Ishikawa (cell line): ENCODE measurements around the gene POLD4.

Experiments used
- CEBPB ChIP-seq: IDR thresholded peaks from 2 replicates; pipeline ENCODE4 v1.6.1; 2012
- CREB1 ChIP-seq: IDR thresholded peaks from 2 replicates; pipeline ENCODE4 v1.6.1; 2012; ENCODE audit warnings: low read depth
- EGR1 ChIP-seq: IDR thresholded peaks from 2 replicates; pipeline ENCODE4 v1.6.1; 2012
- EP300 ChIP-seq: IDR thresholded peaks from 2 replicates; pipeline ENCODE4 v1.6.1; 2012; ENCODE audit warnings: borderline replicate concordance
- MAX ChIP-seq: IDR thresholded peaks from 2 replicates; pipeline ENCODE4 v1.6.1; 2012
- NFIC ChIP-seq: IDR thresholded peaks from 2 replicates; pipeline ENCODE4 v1.6.1; 2012
- RAD21 ChIP-seq: IDR thresholded peaks from 2 replicates; pipeline ENCODE4 v1.6.1; 2012; ENCODE audit warnings: low read depth
- REST ChIP-seq: IDR thresholded peaks from 2 replicates; pipeline ENCODE4 v1.6.1; 2012; ENCODE audit warnings: low read depth, mild to moderate bottlenecking
- TAF1 ChIP-seq: IDR thresholded peaks from 2 replicates; pipeline ENCODE4 v1.6.1; 2012; ENCODE audit warnings: low read depth, mild to moderate bottlenecking
- TCF12 ChIP-seq: IDR thresholded peaks from 2 replicates; pipeline ENCODE4 v1.6.1; 2012; ENCODE audit warnings: low read depth
- TEAD4 ChIP-seq: IDR thresholded peaks from 2 replicates; pipeline ENCODE4 v1.6.1; 2012
- YY1 ChIP-seq: IDR thresholded peaks from 2 replicates; pipeline ENCODE4 v1.6.1; 2012; ENCODE audit warnings: low read depth
- TF ChIP-seq, protein P1 (sequence below): IDR thresholded peaks from 2 replicates; pipeline ENCODE4 v1.6.1; 2012

GRCh38 chr11:67312187-67313021 lies 40.9 kb downstream of the POLD4 start:
- TF ChIP-seq MAX (no peak), RAD21 (no peak), NFIC (no peak), EGR1 (no peak), TCF12 (no peak), TEAD4 (no peak), YY1 (no peak), CREB1 (no peak), EP300 (no peak), REST (no peak), TAF1 (no peak), CEBPB (no peak)
- TF ChIP-seq, protein P1, sequence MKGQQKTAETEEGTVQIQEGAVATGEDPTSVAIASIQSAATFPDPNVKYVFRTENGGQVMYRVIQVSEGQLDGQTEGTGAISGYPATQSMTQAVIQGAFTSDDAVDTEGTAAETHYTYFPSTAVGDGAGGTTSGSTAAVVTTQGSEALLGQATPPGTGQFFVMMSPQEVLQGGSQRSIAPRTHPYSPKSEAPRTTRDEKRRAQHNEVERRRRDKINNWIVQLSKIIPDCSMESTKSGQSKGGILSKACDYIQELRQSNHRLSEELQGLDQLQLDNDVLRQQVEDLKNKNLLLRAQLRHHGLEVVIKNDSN, result no peak
